ENCODE data around the gene KIF21A. TPM values are rescaled to one million over a fixed set of nuclear protein-coding genes. Genes with fewer than 3 reads are reported as not detected.

KIF21A gene
- total and polyA plus RNA-seq, 3 donors from 2014 or later, result 13.3 to 89.2 (median 70.2) TPM

DNA sequence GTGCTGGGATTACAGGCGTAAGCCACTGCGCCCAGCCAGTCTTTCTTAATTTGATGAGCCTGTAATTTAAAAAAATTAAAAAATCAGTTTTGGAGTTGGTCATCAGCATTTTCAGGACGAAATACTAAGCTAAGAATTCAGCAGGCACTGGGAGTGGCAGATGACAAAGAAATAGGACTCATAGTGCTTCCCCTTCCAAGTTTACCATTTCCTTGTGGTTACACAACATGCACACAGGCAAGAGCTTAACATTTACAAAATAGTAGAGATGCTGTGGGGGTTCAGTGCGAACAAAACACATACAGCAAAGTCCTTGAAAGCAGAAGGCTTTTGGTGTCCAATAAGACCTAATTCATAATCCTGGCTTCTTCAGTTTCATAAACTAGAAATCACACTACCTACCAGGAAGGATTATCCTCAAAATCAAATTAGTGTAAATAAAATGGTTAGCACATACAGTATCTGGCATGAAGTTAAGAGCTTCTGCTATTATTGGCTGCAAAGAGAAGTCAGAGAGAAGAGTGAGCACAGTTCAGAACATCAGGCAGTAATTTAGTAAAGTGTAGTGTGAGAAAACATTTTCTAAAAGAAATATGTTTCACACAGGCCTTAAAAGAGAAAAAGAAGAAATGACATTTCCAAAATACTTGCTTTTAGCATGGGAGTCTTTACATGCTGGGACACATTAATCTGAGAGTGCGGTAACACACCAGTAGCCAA, 22.2 kb upstream of the KIF21A start:
- no peak for TF ChIP-seq POLR2A (IDR thresholded peaks at IDR 0.05)
- TF ChIP-seq, protein P1, sequence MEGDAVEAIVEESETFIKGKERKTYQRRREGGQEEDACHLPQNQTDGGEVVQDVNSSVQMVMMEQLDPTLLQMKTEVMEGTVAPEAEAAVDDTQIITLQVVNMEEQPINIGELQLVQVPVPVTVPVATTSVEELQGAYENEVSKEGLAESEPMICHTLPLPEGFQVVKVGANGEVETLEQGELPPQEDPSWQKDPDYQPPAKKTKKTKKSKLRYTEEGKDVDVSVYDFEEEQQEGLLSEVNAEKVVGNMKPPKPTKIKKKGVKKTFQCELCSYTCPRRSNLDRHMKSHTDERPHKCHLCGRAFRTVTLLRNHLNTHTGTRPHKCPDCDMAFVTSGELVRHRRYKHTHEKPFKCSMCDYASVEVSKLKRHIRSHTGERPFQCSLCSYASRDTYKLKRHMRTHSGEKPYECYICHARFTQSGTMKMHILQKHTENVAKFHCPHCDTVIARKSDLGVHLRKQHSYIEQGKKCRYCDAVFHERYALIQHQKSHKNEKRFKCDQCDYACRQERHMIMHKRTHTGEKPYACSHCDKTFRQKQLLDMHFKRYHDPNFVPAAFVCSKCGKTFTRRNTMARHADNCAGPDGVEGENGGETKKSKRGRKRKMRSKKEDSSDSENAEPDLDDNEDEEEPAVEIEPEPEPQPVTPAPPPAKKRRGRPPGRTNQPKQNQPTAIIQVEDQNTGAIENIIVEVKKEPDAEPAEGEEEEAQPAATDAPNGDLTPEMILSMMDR (IDR thresholded peaks at IDR 0.05), result no peak
- Histone ChIP-seq H3K4me3 (no peak overlapping the region), H3K36me3 (ENCODE audit: low read depth, missing control alignments) (no peaks in the 10 kb centered on the region), H3K9me3 (no peaks in the 10 kb centered on the region), H3K27me3 (no peaks in the 10 kb centered on the region), H3K27ac (no peak overlapping the region), H3K4me1 (no peaks in the 10 kb centered on the region)
- no peak for DNase-seq
- intact Hi-C loops (cut with DNase I; ENCODE audit: low total_unique reads), result no loop called here
- WGBS, 2 donors, result 78 to 83% methylated on average over 5 of the region's 5 CpGs

DNA sequence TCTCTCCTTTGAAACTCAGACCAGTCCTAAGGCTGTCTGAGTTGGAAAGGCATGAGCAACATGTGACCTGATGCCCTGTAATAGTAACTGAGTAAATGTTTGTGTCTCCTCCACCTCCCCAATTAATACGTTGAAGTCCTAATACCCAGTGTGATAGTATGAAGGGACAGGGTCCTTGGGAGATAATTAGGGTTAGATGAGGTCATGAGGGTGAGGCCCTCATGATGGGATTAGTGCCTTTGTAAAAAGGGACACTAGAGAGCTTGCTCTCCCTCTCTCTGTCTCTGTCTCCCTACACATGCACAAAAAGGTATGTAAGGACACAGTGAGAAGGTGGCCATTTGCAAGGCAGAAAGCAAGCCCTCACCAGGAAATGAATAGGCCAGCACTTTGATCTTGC, 18.1 kb upstream of the KIF21A start:
- TF ChIP-seq, protein P1 (IDR thresholded peaks at IDR 0.05), result no peak
- no peak for TF ChIP-seq POLR2A (IDR thresholded peaks at IDR 0.05)
- H3K4me3 ChIP-seq, result no peak overlapping the region
- H3K27me3 ChIP-seq, result no peaks in the 10 kb centered on the region
- intact Hi-C loops (cut with DNase I; ENCODE audit: low total_unique reads), result no loop called here
- no peaks in the 10 kb centered on the region for H3K36me3 ChIP-seq (ENCODE audit: low read depth, missing control alignments)
- H3K9me3 ChIP-seq, result no peaks in the 10 kb centered on the region
- no peaks in the 10 kb centered on the region for H3K4me1 ChIP-seq
- 59 to 100% methylated on average over 1 of the region's 1 CpG for WGBS, 2 donors
- no peak for DNase-seq
- H3K27ac ChIP-seq, result no peak overlapping the region

DNA sequence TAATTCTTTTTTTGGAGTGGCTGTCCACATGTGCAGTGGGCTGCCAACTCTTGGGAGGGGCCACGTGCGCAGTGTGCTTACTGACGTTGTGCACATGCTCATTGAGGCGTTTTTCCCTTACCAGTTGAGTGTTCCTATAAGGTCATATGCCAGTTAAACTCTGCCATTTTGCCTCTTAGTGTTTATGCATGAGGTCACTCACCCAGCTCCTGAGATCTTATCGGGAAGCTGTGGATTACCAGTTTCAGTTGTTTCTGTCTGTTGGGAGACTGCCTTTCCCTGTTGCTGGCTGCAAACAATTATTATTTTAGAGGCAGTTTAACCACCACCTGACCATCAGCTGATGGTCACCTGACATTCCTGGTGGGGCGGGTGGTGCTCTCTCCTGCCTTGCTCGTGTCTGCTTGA, 16.1 kb upstream of the KIF21A start:
- no peaks in the 10 kb centered on the region for H3K4me1 ChIP-seq
- no peak overlapping the region for H3K4me3 ChIP-seq
- intact Hi-C loops (cut with DNase I; ENCODE audit: low total_unique reads), result no loop called here
- TF ChIP-seq, protein P1 (IDR thresholded peaks at IDR 0.05), result no peak
- no peak for TF ChIP-seq POLR2A (IDR thresholded peaks at IDR 0.05)
- 81 to 87% methylated on average over 7 of the region's 7 CpGs for WGBS, 2 donors
- no peaks in the 10 kb centered on the region for H3K27me3 ChIP-seq
- no peak overlapping the region for H3K27ac ChIP-seq
- no peaks in the 10 kb centered on the region for H3K36me3 ChIP-seq (ENCODE audit: low read depth, missing control alignments)
- H3K9me3 ChIP-seq, result no peaks in the 10 kb centered on the region
- no peak for DNase-seq

DNA sequence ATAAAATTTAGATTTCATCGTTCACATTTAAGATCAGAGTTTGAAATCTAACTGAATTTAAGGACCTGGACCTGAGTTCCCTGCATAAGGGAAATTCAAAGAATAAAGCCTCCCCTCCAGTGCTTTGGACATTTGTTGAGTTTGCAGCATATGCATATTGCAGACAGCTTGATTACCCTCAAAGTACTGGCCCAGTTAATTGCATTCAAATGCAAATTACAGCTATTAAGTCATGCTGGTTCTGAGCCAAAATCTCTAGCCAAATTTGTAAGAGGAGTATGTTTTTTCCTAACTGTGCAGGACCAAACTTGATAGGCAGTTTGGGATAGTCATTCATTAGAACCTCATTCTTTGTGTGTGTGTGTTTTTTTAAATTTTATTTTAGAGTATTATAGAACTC, 9.1 kb upstream of the KIF21A start:
- no peaks in the 10 kb centered on the region for H3K36me3 ChIP-seq (ENCODE audit: low read depth, missing control alignments)
- no peak for DNase-seq
- H3K27ac ChIP-seq, result no peak overlapping the region
- 36 to 40% methylated on average over 1 of the region's 1 CpG for WGBS, 2 donors
- intact Hi-C loops (cut with DNase I; ENCODE audit: low total_unique reads), result no loop called here
- no peak for TF ChIP-seq POLR2A (IDR thresholded peaks at IDR 0.05)
- TF ChIP-seq, protein P1 (IDR thresholded peaks at IDR 0.05), result no peak
- no peaks in the 10 kb centered on the region for H3K9me3 ChIP-seq
- no peaks in the 10 kb centered on the region for H3K4me1 ChIP-seq
- no peaks in the 10 kb centered on the region for H3K27me3 ChIP-seq
- H3K4me3 ChIP-seq, result no peak overlapping the region

DNA sequence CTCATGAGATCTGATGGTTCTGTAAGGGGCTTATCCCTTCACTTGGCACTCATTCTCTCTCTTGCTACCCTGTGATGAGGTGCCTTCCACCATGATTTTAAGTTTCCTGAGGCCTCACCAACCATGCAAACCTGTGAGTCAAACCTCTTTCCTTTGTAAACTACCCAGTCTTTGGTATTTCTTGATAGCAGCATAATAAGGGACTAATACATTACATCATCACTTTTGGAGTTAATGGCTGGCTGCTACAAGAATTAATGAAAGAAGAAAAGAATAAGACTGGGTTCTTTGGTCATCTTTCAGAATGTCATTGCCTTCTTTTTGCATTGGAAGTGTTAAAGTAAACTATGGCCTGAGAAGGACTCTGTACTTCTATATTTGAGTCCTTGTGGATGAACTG, 5.1 kb upstream of the KIF21A start:
- no peak overlapping the region for H3K27ac ChIP-seq
- H3K4me3 ChIP-seq, result no peak overlapping the region
- intact Hi-C loops (cut with DNase I; ENCODE audit: low total_unique reads), result no loop called here
- no peak for DNase-seq
- TF ChIP-seq, protein P1 (IDR thresholded peaks at IDR 0.05), result no peak
- TF ChIP-seq POLR2A (IDR thresholded peaks at IDR 0.05), result no peak
- peaks cover 6% of the 10 kb centered on the region for H3K4me1 ChIP-seq
- H3K27me3 ChIP-seq, result no peaks in the 10 kb centered on the region
- H3K9me3 ChIP-seq, result no peaks in the 10 kb centered on the region
- no peaks in the 10 kb centered on the region for H3K36me3 ChIP-seq (ENCODE audit: low read depth, missing control alignments)

All from testis (tissue), 3 donors.